Adrenal gland (tissue), 12 donors: ENCODE measurements around the gene C16orf78. TPM values are rescaled to one million over a fixed set of nuclear protein-coding genes. Genes with fewer than 3 reads are reported as not detected.

Source experiments
- DNase-seq, 7 donors: peaks; one replicate each; pipeline ENCODE4 v3.0.0-alpha.2; 2019 to 2020
- H3K27ac ChIP-seq, 5 donors: fragments of 200-600 bp; sonication (generic) in 4 of 5; 1 replicate in 3 of 5; 2 replicates in 2 of 5; pipeline versions ENCODE4 v1.5.1 to v1.8.0; 2016 to 2020; ENCODE audit warnings: mild to moderate bottlenecking in 1 of 5
- H3K27me3 ChIP-seq: fragments of 200-600 bp; 2 replicates; pipeline ENCODE4 v1.8.0; 2021
- H3K36me3 ChIP-seq, 2 donors: fragments of 200-600 bp; replicated peaks in 1 of 2; 1 replicate in 1 of 2; 2 replicates in 1 of 2; pipeline versions ENCODE4 v1.5.1 to v1.8.0; 2018 to 2022
- H3K4me1 ChIP-seq, 2 donors: fragments of 200-600 bp; replicated peaks in 1 of 2; 1 replicate in 1 of 2; 2 replicates in 1 of 2; pipeline versions ENCODE4 v1.5.1 to v1.8.0; 2018 to 2021
- H3K4me3 ChIP-seq, 4 donors: fragments of 200-600 bp; sonication (generic) in 3 of 4; one replicate each; pipeline ENCODE4 v1.5.1; 2016 to 2018
- H3K9me3 ChIP-seq, 3 donors: fragments of 200-600 bp; sonication (generic) in 1 of 3; replicated peaks in 1 of 3; 1 replicate in 2 of 3; 2 replicates in 1 of 3; pipeline versions ENCODE4 v1.5.1 to v1.8.0; 2016 to 2021
- POLR2A ChIP-seq, 2 donors: fragments of 450-650 bp; IDR thresholded peaks; one replicate each; pipeline ENCODE4 v1.6.1; 2017; ENCODE audit warnings: antibody characterized with exemption in 2 of 2, mild to moderate bottlenecking in 2 of 2, moderate library complexity in 1 of 2
- WGBS, 4 donors: extraction: QIAGEN DNeasy Blood & Tissue Kit in 2 of 4; methylation state at CpG; one replicate each; pipeline versions ENCODE4 v1.1.5 to v1.1.7; 2013 to 2017; 5-methylcytosine and 5-hydroxymethylcytosine counted together
- intact Hi-C, 2 donors: fragments of 100-400 bp; cut with DNase I; formaldehyde crosslinking; loops; one replicate each; pipeline versions ENCODE4 v1.14.1 to v1.15.0; 2022 to 2023
- polyA plus RNA-seq, 3 donors: library from polyadenylated mRNA; stranded (reverse); fragments of 200-250 nt in 2 of 3; fragments of 350-450 nt in 1 of 3; fragmentation: Illumina TruSeq in 1 of 3; extraction: RNeasy Lipid Tissue Mini Kit (QIAGEN cat#74804) in 1 of 3; gene quantifications; one replicate each; pipeline ENCODE4 v1.2.3, GENCODE V29; 2013 to 2014
- total RNA-seq, 9 donors: library from RNA; depleted of rRNA in 4 of 9; stranded (reverse); fragments of >200 nt in 4 of 9; fragments of 120-200 nt in 1 of 9; fragmentation: NEBNext Ultra II Directional in 1 of 9; extraction: Animal tissue kit (Norgen Biotek cat#: 25700) in 1 of 9; gene quantifications; one replicate each; pipeline versions ENCODE4 v1.1.0 to v1.2.4, GENCODE V29; 2013 to 2023
- TF ChIP-seq, protein P1 (sequence below), 6 experiments: fragments of 450-650 bp in 4 of 6; fragments of 200-600 bp in 2 of 6; sonication (generic) in 1 of 6; IDR thresholded peaks; 1 replicate in 5 of 6; 2 replicates in 1 of 6; pipeline versions ENCODE4 v1.5.1 to v1.8.0; 2016 to 2021; ENCODE audit warnings: antibody characterized with exemption in 6 of 6, mild to moderate bottlenecking in 2 of 6, moderate library complexity in 1 of 6
- donor health status: healthy with polysubstance abuse.
- donor health status: Bipolar disorder and iron deficiency.
- donor health status: DM: yes; HTN: yes; CAD: no.
- donor health status: DM: no; HTN: no; CAD: no.
- donor health status: DM: no; HTN: no; CAD: no.
- donor health status: DM: yes; HTN: yes; CAD: no.

Gene C16orf78
- total and polyA plus RNA-seq, 12 donors, result not detected

DNA sequence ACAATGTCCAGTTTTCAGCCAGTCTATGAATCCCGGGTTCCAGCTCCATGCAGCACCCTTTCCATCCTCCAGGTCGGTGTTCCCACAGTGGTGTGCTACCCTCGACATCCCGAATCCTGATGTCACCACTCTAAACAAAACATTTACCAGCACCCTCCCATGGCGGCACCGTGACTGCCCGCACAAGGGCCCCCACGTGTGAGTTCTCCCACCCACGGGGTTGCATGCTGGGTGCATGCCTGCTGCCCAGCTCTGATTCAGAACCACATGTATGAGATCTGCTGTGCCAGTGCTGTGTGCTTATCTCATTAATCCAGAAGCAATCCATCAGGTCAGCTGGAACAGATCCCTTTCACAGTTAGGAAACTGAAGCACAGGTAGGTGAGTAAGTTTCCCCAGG lies 57.4 kb downstream of the C16orf78 start:
- TF ChIP-seq, protein P1, sequence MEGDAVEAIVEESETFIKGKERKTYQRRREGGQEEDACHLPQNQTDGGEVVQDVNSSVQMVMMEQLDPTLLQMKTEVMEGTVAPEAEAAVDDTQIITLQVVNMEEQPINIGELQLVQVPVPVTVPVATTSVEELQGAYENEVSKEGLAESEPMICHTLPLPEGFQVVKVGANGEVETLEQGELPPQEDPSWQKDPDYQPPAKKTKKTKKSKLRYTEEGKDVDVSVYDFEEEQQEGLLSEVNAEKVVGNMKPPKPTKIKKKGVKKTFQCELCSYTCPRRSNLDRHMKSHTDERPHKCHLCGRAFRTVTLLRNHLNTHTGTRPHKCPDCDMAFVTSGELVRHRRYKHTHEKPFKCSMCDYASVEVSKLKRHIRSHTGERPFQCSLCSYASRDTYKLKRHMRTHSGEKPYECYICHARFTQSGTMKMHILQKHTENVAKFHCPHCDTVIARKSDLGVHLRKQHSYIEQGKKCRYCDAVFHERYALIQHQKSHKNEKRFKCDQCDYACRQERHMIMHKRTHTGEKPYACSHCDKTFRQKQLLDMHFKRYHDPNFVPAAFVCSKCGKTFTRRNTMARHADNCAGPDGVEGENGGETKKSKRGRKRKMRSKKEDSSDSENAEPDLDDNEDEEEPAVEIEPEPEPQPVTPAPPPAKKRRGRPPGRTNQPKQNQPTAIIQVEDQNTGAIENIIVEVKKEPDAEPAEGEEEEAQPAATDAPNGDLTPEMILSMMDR (IDR thresholded peaks at IDR 0.05), result no peak
- no peak for TF ChIP-seq POLR2A (IDR thresholded peaks at IDR 0.05)

DNA sequence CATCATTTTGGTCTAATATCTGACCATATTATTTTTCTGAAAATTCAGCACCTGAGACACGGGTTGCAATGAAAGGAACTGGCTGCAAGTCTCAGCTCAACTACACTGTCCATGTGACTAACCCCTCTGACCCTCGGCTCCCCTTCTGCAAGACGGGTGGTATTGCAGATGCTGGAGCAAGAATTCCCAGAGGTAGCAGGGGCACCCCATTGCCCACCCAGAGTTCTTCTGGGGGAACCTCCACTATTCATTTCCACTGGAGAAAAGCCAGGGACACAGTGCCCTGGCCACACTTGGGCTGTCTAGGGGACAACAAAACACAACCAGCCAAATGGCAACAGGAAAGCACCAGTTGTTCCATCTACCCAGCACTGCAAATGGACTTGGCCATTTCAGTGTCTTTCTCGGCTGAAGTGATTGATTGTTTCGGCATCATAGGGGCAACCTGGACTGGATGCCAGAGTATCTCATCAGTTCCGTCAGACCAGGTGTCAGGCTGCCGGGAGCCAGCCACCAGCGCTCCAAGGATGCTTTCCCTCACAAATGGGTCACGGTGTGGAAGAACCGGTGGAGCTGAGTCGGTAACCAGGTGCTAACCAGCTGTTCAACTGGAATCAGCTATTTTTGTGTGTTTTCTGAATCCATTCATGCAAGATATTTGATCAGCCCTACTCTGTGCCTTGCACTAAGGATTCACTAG lies 58.1 kb downstream of the C16orf78 start:
- DNase-seq, result no peak
- H3K36me3 ChIP-seq, result no peaks in the 10 kb centered on the region
- no peak overlapping the region for H3K27ac ChIP-seq
- H3K4me3 ChIP-seq, result no peak overlapping the region
- 73 to 82% (median 80%) methylated on average over 7 to 11 of the region's 11 CpGs for WGBS, 4 donors
- no peaks in the 10 kb centered on the region for H3K27me3 ChIP-seq
- intact Hi-C loops, result no loop called here
- no peaks in the 10 kb centered on the region for H3K4me1 ChIP-seq
- TF ChIP-seq POLR2A (IDR thresholded peaks at IDR 0.05), result no peak
- TF ChIP-seq, protein P1 (IDR thresholded peaks at IDR 0.05), result no peak
- H3K9me3 ChIP-seq, result no peaks in the 10 kb centered on the region

More for the DNA sequence above, 57.4 kb downstream of the C16orf78 start:
- Histone ChIP-seq H3K4me3 (no peak overlapping the region), H3K36me3 (no peaks in the 10 kb centered on the region), H3K9me3 (no peaks in the 10 kb centered on the region), H3K27ac (no peak overlapping the region), H3K4me1 (no peaks in the 10 kb centered on the region), H3K27me3 (no peaks in the 10 kb centered on the region)
- intact Hi-C loops, result no loop called here
- DNase-seq, result no peak
- WGBS, 4 donors, result 81 to 87% (median 83%) methylated on average over 8 to 9 of the region's 9 CpGs

DNA sequence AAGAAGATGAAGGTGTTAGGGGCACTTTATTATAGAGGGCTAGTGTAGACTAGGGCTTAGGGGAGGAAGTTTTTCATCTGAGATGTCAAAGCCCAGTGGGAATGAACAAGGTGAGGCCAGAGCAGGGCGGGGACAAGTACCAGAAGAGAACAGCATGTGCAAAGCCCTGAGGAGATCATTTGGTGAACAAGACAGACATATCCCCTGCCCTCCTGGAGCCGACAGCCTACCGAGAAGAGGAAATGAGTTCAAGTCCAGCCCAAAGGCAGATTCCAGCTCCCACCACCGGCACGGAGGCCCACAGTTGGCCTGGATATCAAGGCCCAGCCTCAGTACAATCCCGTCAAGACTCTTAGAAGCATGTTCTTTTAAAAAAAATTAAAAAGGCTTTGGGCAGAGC lies 61.1 kb downstream of the C16orf78 start:
- intact Hi-C loops, result no loop called here
- H3K4me3 ChIP-seq, result no peak overlapping the region
- H3K27me3 ChIP-seq, result no peaks in the 10 kb centered on the region
- H3K27ac ChIP-seq, result no peak overlapping the region
- H3K4me1 ChIP-seq, result no peaks in the 10 kb centered on the region
- no peak for DNase-seq
- 84 to 95% (median 91%) methylated on average over 6 of the region's 6 CpGs for WGBS, 4 donors
- H3K9me3 ChIP-seq, result no peaks in the 10 kb centered on the region
- no peaks in the 10 kb centered on the region for H3K36me3 ChIP-seq
- no peak for TF ChIP-seq POLR2A (IDR thresholded peaks at IDR 0.05)
- TF ChIP-seq, protein P1 (IDR thresholded peaks at IDR 0.05), result no peak

DNA sequence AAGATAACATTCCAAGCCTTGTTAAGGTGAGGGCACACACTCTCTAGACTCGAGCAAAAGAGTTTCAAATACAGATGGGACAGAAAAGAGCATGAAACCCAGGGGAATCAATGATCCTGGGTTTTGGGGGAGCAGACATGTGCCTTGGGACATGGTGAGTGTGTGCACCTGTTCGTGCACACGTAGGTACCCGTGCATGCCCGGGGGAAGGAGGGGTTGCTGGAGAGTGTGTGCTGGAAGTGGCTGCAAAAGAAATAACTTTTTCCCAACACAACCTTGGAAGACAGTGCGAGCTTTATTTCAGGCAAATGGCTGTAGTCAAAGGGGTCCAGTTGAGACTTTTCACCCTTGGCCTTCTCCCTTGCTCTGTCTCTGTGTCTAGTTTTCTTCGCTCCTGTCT lies 62.6 kb downstream of the C16orf78 start:
- DNase-seq, result no peak
- no peaks in the 10 kb centered on the region for H3K9me3 ChIP-seq
- no peak overlapping the region for H3K4me3 ChIP-seq
- TF ChIP-seq, protein P1 (IDR thresholded peaks at IDR 0.05), result no peak
- TF ChIP-seq POLR2A (IDR thresholded peaks at IDR 0.05), result no peak
- H3K36me3 ChIP-seq, result no peaks in the 10 kb centered on the region
- intact Hi-C loops, result no loop called here
- 75 to 84% (median 81%) methylated on average over 7 of the region's 7 CpGs for WGBS, 4 donors
- H3K27me3 ChIP-seq, result no peaks in the 10 kb centered on the region
- no peaks in the 10 kb centered on the region for H3K4me1 ChIP-seq
- no peak overlapping the region for H3K27ac ChIP-seq
